ENCODE data around the gene BZW1. TPM values are rescaled to one million over a fixed set of nuclear protein-coding genes. Genes with fewer than 3 reads are reported as not detected.
A peak's percentile ranks its signal among the peaks of the same experiment; 100 is the strongest.

Gene BZW1
- total RNA-seq, 6 donors from 2014 or later = 80.7 to 327 (median 160) TPM

GRCh38 chr2:200860092-200860795 lies 48.5 kb downstream of the BZW1 start:
- Histone ChIP-seq H3K9me3 (no peaks in the 10 kb centered on the region), H3K4me3 (peak overlapping the region in 3 of 4 donors; percentile 50 to 80 (median 72)), H3K27ac (peak overlapping the region in 3 of 4 donors; percentile 2 to 99 (median 14)), H3K36me3 (peaks cover 37 to 64% (median 47%) of the 10 kb centered on the region in 4 donors), H3K27me3 (no peaks in the 10 kb centered on the region), H3K4me1 (peaks cover 39 to 50% (median 48%) of the 10 kb centered on the region in 4 donors)
- WGBS, 2 donors = 28% methylated on average over 12 of the region's 12 CpGs
- DNase-seq = peak in 1 of 2 donors; percentile 57
- TF ChIP-seq POLR2A (IDR thresholded peaks at IDR 0.05) (peak in 1 of 4 donors; percentile 24), CTCF (IDR thresholded peaks at IDR 0.05) (no peak), POLR2AphosphoS5 (IDR thresholded peaks at IDR 0.05) (peak in 1 of 2 donors; percentile 39), EP300 (IDR thresholded peaks at IDR 0.05) (no peak)
- ATAC-seq (ENCODE audit: low FRiP score in 2 of 2) = no peak

GRCh38 chr2:200861617-200862155 lies 50.0 kb downstream of the BZW1 start:
- Histone ChIP-seq H3K27ac (peak overlapping the region; percentile 99 to 100 (median 100)), H3K4me3 (peak overlapping the region; percentile 50 to 80 (median 72)), H3K27me3 (no peaks in the 10 kb centered on the region), H3K4me1 (peaks cover 46 to 59% (median 52%) of the 10 kb centered on the region in 4 donors), H3K36me3 (peaks cover 27 to 50% (median 33%) of the 10 kb centered on the region in 4 donors), H3K9me3 (no peaks in the 10 kb centered on the region)
- WGBS, 2 donors = 3 to 8% methylated on average over 4 of the region's 4 CpGs
- no peak for ATAC-seq (ENCODE audit: low FRiP score in 2 of 2)
- no peak for TF ChIP-seq POLR2A (IDR thresholded peaks at IDR 0.05)
- no peak for TF ChIP-seq POLR2AphosphoS5 (IDR thresholded peaks at IDR 0.05)
- no peak for TF ChIP-seq EP300 (IDR thresholded peaks at IDR 0.05)
- TF ChIP-seq CTCF (IDR thresholded peaks at IDR 0.05) = no peak
- DNase-seq = no peak

DNA sequence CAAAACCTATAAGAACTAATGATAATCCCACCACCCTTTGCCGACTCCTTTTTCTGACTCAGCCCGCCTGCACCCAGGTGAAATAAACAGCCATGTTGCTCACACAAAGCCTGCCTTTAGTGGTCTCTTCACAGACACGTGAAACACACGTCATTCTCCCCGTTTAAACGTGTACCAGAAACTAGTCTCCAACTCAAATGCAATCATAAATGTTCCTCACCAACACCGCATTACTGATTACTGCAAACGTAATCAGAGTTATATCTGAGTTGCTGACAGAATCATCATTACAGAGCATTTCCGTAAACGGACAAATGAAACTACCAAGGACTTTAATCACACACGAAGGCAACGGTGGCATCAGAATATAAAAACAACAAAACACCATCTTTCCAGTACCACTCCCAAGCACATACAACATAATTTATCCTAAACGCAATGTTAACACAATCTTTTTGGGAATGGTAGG lies 50.9 kb downstream of the BZW1 start:
- 0% methylated on average over 13 of the region's 13 CpGs for WGBS, 2 donors
- peak overlapping the region; percentile 99 to 100 (median 100) for H3K27ac ChIP-seq
- H3K4me3 ChIP-seq = peak overlapping the region; percentile 50 to 80 (median 72)
- DNase-seq (peak in 1 of 2 donors; percentile 72), ATAC-seq (ENCODE audit: low FRiP score in 2 of 2) (no peak)
- H3K4me1 ChIP-seq = peaks cover 46 to 59% (median 53%) of the 10 kb centered on the region in 4 donors
- peaks cover 18 to 41% (median 24%) of the 10 kb centered on the region in 4 donors for H3K36me3 ChIP-seq
- TF ChIP-seq EP300 (IDR thresholded peaks at IDR 0.05) (no peak), CTCF (IDR thresholded peaks at IDR 0.05) (no peak), POLR2AphosphoS5 (IDR thresholded peaks at IDR 0.05) (peak; percentile 36 to 84), POLR2A (IDR thresholded peaks at IDR 0.05) (peak in 3 of 4 donors; percentile 39 to 71 (median 61))
- no peaks in the 10 kb centered on the region for H3K9me3 ChIP-seq
- H3K27me3 ChIP-seq = no peaks in the 10 kb centered on the region

GRCh38 chr2:200863782-200864175 lies 52.1 kb downstream of the BZW1 start:
- DNase-seq = no peak

More at GRCh38 chr2:200863782-200864175, 52.1 kb downstream of the BZW1 start:
- peak; percentile 0 to 9 for ATAC-seq (ENCODE audit: low FRiP score in 2 of 2)
- Histone ChIP-seq H3K4me3 (peak overlapping the region; percentile 50 to 80 (median 72)), H3K27me3 (no peaks in the 10 kb centered on the region), H3K36me3 (peaks cover 7 to 29% (median 12%) of the 10 kb centered on the region in 4 donors), H3K4me1 (peaks cover 40 to 58% (median 45%) of the 10 kb centered on the region in 4 donors), H3K9me3 (no peaks in the 10 kb centered on the region), H3K27ac (peak overlapping the region; percentile 99 to 100 (median 100))
- TF ChIP-seq POLR2A (IDR thresholded peaks at IDR 0.05) (no peak), POLR2AphosphoS5 (IDR thresholded peaks at IDR 0.05) (no peak), CTCF (IDR thresholded peaks at IDR 0.05) (no peak), EP300 (IDR thresholded peaks at IDR 0.05) (no peak)
- WGBS, 2 donors = 0 to 1% methylated on average over 19 of the region's 19 CpGs
